ENCODE data around the gene KRT82. TPM values are rescaled to one million over a fixed set of nuclear protein-coding genes. Genes with fewer than 3 reads are reported as not detected.

Gene KRT82
- total RNA-seq, 2 donors from 2014 or later, result not detected

- ATAC-seq, result no peak
- no peak for DNase-seq
- intact Hi-C loops (cut with DNase I), result loop anchor here in 1 of 2 donors (5.0 kb wide), 1 partner anchor 485 kb away; no protein-coding TSS in a partner anchor
Measured at GRCh38 chr12:52392465-52393007, 13.6 kb downstream of the KRT82 start.

GRCh38 chr12:52391618-52392002 lies 14.5 kb downstream of the KRT82 start:
- ATAC-seq (peak; percentile 55 to 96), DNase-seq (peak; percentile 57)
- intact Hi-C loops (cut with DNase I), result loop anchor here in 1 of 2 donors (5.0 kb wide), 1 partner anchor 486 kb away; no protein-coding TSS in a partner anchor

GRCh38 chr12:52390739-52391617 lies 15.2 kb downstream of the KRT82 start:
- no peak for DNase-seq
- ATAC-seq, result peak; percentile 9 to 14
- intact Hi-C loops (cut with DNase I), result loop anchor here in 1 of 2 donors (5.0 kb wide), 1 partner anchor 486 kb away; no protein-coding TSS in a partner anchor

GRCh38 chr12:52389313-52390207 lies 16.6 kb downstream of the KRT82 start:
- intact Hi-C loops (cut with DNase I), result loop anchor here in 1 of 2 donors (5.0 kb wide), 1 partner anchor 488 kb away; no protein-coding TSS in a partner anchor
- no peak for DNase-seq
- ATAC-seq, result peak in 1 of 2 donors; percentile 68

GRCh38 chr12:52387859-52388258 lies 18.3 kb downstream of the KRT82 start:
- DNase-seq (no peak), ATAC-seq (no peak)
- intact Hi-C loops (cut with DNase I), result no loop called here

- ATAC-seq (no peak), DNase-seq (no peak)
- intact Hi-C loops (cut with DNase I), result no loop called here
Measured at GRCh38 chr12:52385226-52385702, 20.9 kb downstream of the KRT82 start, which contains the start of gene KRT84. TSS of gene KRT84 (minus strand) at chr12:52385652. CDS start at chr12:52385585, 67 bp downstream.

- ATAC-seq (no peak), DNase-seq (no peak)
- intact Hi-C loops (cut with DNase I), result loop anchor here in 1 of 2 donors (5.0 kb wide), 1 partner anchor 124 kb away; no protein-coding TSS in a partner anchor
Measured at GRCh38 chr12:52383331-52383730, 22.8 kb downstream of the KRT82 start.

GRCh38 chr12:52382854-52383253 lies 23.3 kb downstream of the KRT82 start:
- ATAC-seq (no peak), DNase-seq (no peak)
- intact Hi-C loops (cut with DNase I), result loop anchor here in 1 of 2 donors (5.0 kb wide), 1 partner anchor 124 kb away; no protein-coding TSS in a partner anchor

GRCh38 chr12:52381206-52381605 lies 24.9 kb downstream of the KRT82 start:
- ATAC-seq (no peak), DNase-seq (no peak)
- intact Hi-C loops (cut with DNase I), result loop anchor here in 1 of 2 donors (5.0 kb wide), 1 partner anchor 126 kb away; no protein-coding TSS in a partner anchor

- intact Hi-C loops (cut with DNase I), result loop anchor here in 1 of 2 donors (5.0 kb wide), 1 partner anchor 127 kb away; no protein-coding TSS in a partner anchor
- ATAC-seq, result peak in 1 of 2 donors; percentile 51
- DNase-seq, result no peak
Measured at GRCh38 chr12:52380271-52380694, 25.9 kb downstream of the KRT82 start.

- no peak for DNase-seq
- intact Hi-C loops (cut with DNase I), result loop anchor here (5.0 to 10.0 kb wide), 2 partner anchors 488 to 605 kb away; no protein-coding TSS in a partner anchor
- ATAC-seq, result no peak
Measured at GRCh38 chr12:52379536-52379935, 26.6 kb downstream of the KRT82 start.

- ATAC-seq, result no peak
- intact Hi-C loops (cut with DNase I), result loop anchor here (5.0 to 10.0 kb wide), 2 partner anchors 489 to 607 kb away; no protein-coding TSS in a partner anchor
- no peak for DNase-seq
Measured at GRCh38 chr12:52378091-52378490, 28.0 kb downstream of the KRT82 start.

GRCh38 chr12:52377266-52377665 lies 28.9 kb downstream of the KRT82 start:
- ATAC-seq (no peak), DNase-seq (no peak)
- intact Hi-C loops (cut with DNase I), result loop anchor here (5.0 to 10.0 kb wide), 2 partner anchors 490 to 608 kb away; no protein-coding TSS in a partner anchor

GRCh38 chr12:52372216-52373154 lies 33.6 kb downstream of the KRT82 start:
- DNase-seq (peak; percentile 87), ATAC-seq (peak; percentile 83 to 88)
- intact Hi-C loops (cut with DNase I), result loop anchor here (2.0 to 10.0 kb wide), 3 partner anchors 508 to 612 kb away; no protein-coding TSS in a partner anchor

- DNase-seq (no peak), ATAC-seq (peak in 1 of 2 donors; percentile 20)
- intact Hi-C loops (cut with DNase I), result loop anchor here (2.0 to 10.0 kb wide), 3 partner anchors 509 to 613 kb away; no protein-coding TSS in a partner anchor
Measured at GRCh38 chr12:52371716-52372115, 34.4 kb downstream of the KRT82 start.

GRCh38 chr12:52370926-52371608 lies 35.1 kb downstream of the KRT82 start:
- intact Hi-C loops (cut with DNase I), result loop anchor here in 1 of 2 donors (5.0 to 10.0 kb wide), 2 partner anchors 511 to 614 kb away; no protein-coding TSS in a partner anchor
- peak; percentile 87 to 91 for ATAC-seq
- DNase-seq, result peak; percentile 68
